ENCODE data around the gene MUS81.

Gene MUS81

DNA sequence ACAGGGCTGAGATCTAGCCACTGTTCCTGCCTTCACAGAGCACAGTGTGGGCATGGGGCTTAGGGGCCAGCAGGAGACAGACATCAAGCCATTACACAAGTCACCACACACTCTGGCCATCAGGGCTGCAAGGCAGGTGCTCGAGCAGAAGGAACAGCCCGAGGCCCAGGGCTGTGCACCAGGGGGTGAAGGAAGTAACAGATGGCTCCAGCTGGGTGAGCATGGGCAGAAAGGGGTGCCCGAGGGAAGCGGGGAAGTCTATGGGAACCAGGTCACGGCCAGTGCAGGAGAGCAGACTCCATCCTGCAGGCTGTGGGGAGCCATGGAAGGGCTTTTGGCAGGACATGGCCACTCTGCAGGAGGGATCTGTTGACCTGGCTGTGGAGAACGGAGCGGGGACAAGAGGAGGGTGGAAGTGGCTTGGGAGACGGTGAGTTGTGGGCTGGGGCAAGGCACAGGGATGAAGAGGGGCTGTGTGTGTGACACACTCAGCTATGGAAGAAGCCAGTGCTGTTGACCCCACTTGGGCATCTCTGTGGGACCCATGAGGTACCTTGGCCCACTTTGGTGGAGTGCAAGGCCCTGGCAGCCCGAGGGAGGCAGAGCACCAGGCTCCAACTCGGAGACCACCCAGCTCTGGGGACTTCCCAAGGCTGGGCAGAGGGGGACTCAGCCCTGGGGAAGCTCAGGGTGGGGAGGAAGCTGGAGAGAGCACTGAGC lies 55.0 kb downstream of the MUS81 start:
- TF ChIP-seq GATA3 (IDR thresholded peaks at IDR 0.05; ENCODE audit: low read depth, low read length) (no peak), GATA2 (IDR thresholded peaks at IDR 0.05; ENCODE audit: low read depth, low read length) (no peak)

DNA sequence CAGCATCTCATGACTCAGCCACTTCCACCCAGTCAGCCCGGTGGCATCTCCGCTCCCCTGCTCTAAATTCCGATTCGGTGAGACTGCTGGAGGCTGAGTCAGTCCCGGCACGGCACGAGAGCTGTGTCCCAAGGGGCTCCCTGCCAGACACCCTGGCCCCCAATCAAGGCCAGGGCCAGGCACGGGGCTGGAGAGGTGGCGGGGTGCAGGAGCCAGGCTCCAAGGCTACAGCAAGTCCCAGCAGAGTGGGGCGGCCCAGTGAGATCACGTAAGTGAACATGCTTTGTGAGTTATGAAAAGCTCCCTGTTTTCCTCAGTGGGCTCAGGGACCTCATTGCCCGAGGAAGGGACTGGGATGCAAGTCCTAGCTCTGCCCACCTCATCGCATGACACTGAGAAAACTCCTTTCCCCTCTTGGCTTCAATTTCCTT lies 55.6 kb downstream of the MUS81 start:
- TF ChIP-seq GATA2 (IDR thresholded peaks at IDR 0.05; ENCODE audit: low read depth, low read length), result no peak
- no peak for TF ChIP-seq GATA3 (IDR thresholded peaks at IDR 0.05; ENCODE audit: low read depth, low read length)

All from SH-SY5Y (cell line).